Measurements from ENCODE around the gene ADCY3. TPM values are rescaled to one million over a fixed set of nuclear protein-coding genes. Genes with fewer than 3 reads are reported as not detected.

The ADCY3 gene
- polyA plus RNA-seq, 3 donors, result 2.5 to 9.3 (median 3.5) TPM

DNA sequence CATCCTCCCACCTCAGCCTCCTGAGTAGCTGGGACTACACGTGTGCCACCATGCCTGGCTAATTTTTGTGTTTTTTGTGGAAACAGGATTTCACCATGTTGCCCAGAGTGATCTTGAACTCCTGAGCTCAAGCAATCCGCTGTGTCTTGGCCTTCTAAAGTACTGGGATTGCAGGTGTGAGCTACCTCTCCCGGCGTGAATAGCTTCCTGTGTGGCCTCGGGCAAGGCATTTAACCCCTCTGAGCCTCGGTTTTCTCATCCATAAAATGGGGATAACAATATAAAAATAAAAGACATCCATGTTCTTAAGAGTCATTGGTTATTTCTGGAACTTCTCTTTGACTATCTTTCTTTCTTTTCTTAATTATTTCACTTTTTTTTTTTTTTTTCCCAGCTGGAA is 19.3 kb upstream of the ADCY3 start:
- H3K9ac ChIP-seq (ENCODE audit: insufficient read depth, low read length, poor library complexity, severe bottlenecking), result no peak overlapping the region
- Mint-ChIP-seq H3K36me3 (peaks cover 4 to 10% of the 10 kb centered on the region in 2 donors), H3K4me3 (no peak overlapping the region), H3K27me3 (ENCODE audit: low read depth in 3 of 3) (peaks cover 0 to 2% (median 0%) of the 10 kb centered on the region in 3 donors), H3K27ac (no peak overlapping the region), H3K4me1 (no peaks in the 10 kb centered on the region), H3K9me3 (no peaks in the 10 kb centered on the region)
- no peaks in the 10 kb centered on the region for H3K9me3 ChIP-seq (replicated peaks in 1 of 2; ENCODE audit: control insufficient read depth in 1 of 2, insufficient read depth in 1 of 2, low read length in 2 of 2)
- TF ChIP-seq, protein P1, sequence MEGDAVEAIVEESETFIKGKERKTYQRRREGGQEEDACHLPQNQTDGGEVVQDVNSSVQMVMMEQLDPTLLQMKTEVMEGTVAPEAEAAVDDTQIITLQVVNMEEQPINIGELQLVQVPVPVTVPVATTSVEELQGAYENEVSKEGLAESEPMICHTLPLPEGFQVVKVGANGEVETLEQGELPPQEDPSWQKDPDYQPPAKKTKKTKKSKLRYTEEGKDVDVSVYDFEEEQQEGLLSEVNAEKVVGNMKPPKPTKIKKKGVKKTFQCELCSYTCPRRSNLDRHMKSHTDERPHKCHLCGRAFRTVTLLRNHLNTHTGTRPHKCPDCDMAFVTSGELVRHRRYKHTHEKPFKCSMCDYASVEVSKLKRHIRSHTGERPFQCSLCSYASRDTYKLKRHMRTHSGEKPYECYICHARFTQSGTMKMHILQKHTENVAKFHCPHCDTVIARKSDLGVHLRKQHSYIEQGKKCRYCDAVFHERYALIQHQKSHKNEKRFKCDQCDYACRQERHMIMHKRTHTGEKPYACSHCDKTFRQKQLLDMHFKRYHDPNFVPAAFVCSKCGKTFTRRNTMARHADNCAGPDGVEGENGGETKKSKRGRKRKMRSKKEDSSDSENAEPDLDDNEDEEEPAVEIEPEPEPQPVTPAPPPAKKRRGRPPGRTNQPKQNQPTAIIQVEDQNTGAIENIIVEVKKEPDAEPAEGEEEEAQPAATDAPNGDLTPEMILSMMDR (IDR thresholded peaks at IDR 0.05), result no peak
- H3K27me3 ChIP-seq (ENCODE audit: control insufficient read depth in 2 of 2, insufficient read depth in 2 of 2, low read length in 2 of 2), result no peaks in the 10 kb centered on the region
- H3K27ac ChIP-seq (ENCODE audit: low read depth in 1 of 2, low read length in 2 of 2), result no peak overlapping the region
- H2AFZ ChIP-seq (ENCODE audit: insufficient read depth, low read depth, low read length, poor library complexity, severe bottlenecking), result no peak overlapping the region
- H4K20me1 ChIP-seq (ENCODE audit: insufficient read depth, low read length), result no peaks in the 10 kb centered on the region
- H3K4me1 ChIP-seq (ENCODE audit: control insufficient read depth in 1 of 2, insufficient read depth in 2 of 2, low read length in 2 of 2), result no peaks in the 10 kb centered on the region
- H3K4me2 ChIP-seq (replicated peaks; ENCODE audit: extremely low read depth, low read length, poor library complexity, severe bottlenecking), result no peak overlapping the region
- intact Hi-C loops (cut with micrococcal nuclease), result no loop called here
- WGBS (ENCODE audit: insufficient coverage), result no CpG with 5 or more reads among the region's 6 CpGs
- H3K79me2 ChIP-seq (ENCODE audit: insufficient read depth, low read length), result no peaks in the 10 kb centered on the region
- H3K4me3 ChIP-seq (replicated peaks in 1 of 3; ENCODE audit: low read depth in 2 of 3, low read length in 3 of 3), result no peak overlapping the region
- no peaks in the 10 kb centered on the region for H3K36me3 ChIP-seq (replicated peaks in 1 of 2; ENCODE audit: control insufficient read depth in 1 of 2, insufficient read depth in 2 of 2, low read length in 2 of 2)
- DNase-seq, result no peak

- intact Hi-C loops (cut with micrococcal nuclease), result no loop called here
- Mint-ChIP-seq H3K27ac (no peak overlapping the region), H3K36me3 (no peaks in the 10 kb centered on the region), H3K4me1 (no peaks in the 10 kb centered on the region), H3K4me3 (no peak overlapping the region), H3K27me3 (ENCODE audit: low read depth in 3 of 3) (peaks cover 0 to 4% (median 0%) of the 10 kb centered on the region in 3 donors), H3K9me3 (no peaks in the 10 kb centered on the region)
- Histone ChIP-seq H3K4me3 (replicated peaks in 1 of 3; ENCODE audit: low read depth in 2 of 3, low read length in 3 of 3) (no peak overlapping the region), H3K9ac (ENCODE audit: insufficient read depth, low read length, poor library complexity, severe bottlenecking) (no peak overlapping the region), H3K27ac (ENCODE audit: low read depth in 1 of 2, low read length in 2 of 2) (no peak overlapping the region), H3K79me2 (ENCODE audit: insufficient read depth, low read length) (no peaks in the 10 kb centered on the region), H3K27me3 (ENCODE audit: control insufficient read depth in 2 of 2, insufficient read depth in 2 of 2, low read length in 2 of 2) (no peaks in the 10 kb centered on the region), H3K9me3 (replicated peaks in 1 of 2; ENCODE audit: control insufficient read depth in 1 of 2, insufficient read depth in 1 of 2, low read length in 2 of 2) (no peaks in the 10 kb centered on the region), H4K20me1 (ENCODE audit: insufficient read depth, low read length) (no peaks in the 10 kb centered on the region), H3K36me3 (replicated peaks in 1 of 2; ENCODE audit: control insufficient read depth in 1 of 2, insufficient read depth in 2 of 2, low read length in 2 of 2) (no peaks in the 10 kb centered on the region), H2AFZ (ENCODE audit: insufficient read depth, low read depth, low read length, poor library complexity, severe bottlenecking) (no peak overlapping the region), H3K4me2 (replicated peaks; ENCODE audit: extremely low read depth, low read length, poor library complexity, severe bottlenecking) (no peak overlapping the region), H3K4me1 (ENCODE audit: control insufficient read depth in 1 of 2, insufficient read depth in 2 of 2, low read length in 2 of 2) (no peaks in the 10 kb centered on the region)
- TF ChIP-seq, protein P1 (IDR thresholded peaks at IDR 0.05), result no peak
- no peak for DNase-seq
- no CpG with 5 or more reads among the region's 2 CpGs for WGBS (ENCODE audit: insufficient coverage)
Measured at GRCh38 chr2:24937236-24937635, 17.2 kb upstream of the ADCY3 start.
